Astrocyte (in vitro differentiated cells and primary cell): ENCODE data around the gene C10orf105. TPM values are rescaled to one million over a fixed set of nuclear protein-coding genes. Genes with fewer than 3 reads are reported as not detected.
A peak's percentile ranks its signal among the peaks of the same experiment; 100 is the strongest.

Source experiments
- DNase-seq: peaks from one replicate; pipeline ENCODE4 v3.0.0-alpha.2; 2010; ENCODE audit warnings: low read depth
- FAIRE-seq: peaks from 2 replicates; lab custom pipeline; 2011; peaks lifted over from hg19 to GRCh38; lab: Jason Lieb, UNC
- H2AFZ ChIP-seq: 2 replicates; pipeline ENCODE4 v1.6.0; 2012; ENCODE audit warnings: low read depth, low read length, inconsistent platforms
- H3K27ac ChIP-seq: 2 replicates; pipeline ENCODE4 v1.5.1; 2011; ENCODE audit warnings: low read depth, low read length, inconsistent platforms
- H3K27me3 ChIP-seq: 2 replicates; pipeline ENCODE4 v1.6.0; 2011; ENCODE audit warnings: low read length, inconsistent platforms; ENCODE audit not compliant: insufficient read depth
- H3K36me3 ChIP-seq: 2 replicates; pipeline ENCODE4 v1.5.1; 2011; ENCODE audit warnings: low read length, inconsistent platforms; ENCODE audit not compliant: insufficient read depth
- H3K4me1 ChIP-seq: 2 replicates; pipeline ENCODE4 v1.5.1; 2011; ENCODE audit warnings: low read length, inconsistent platforms; ENCODE audit not compliant: insufficient read depth
- H3K4me2 ChIP-seq: 2 replicates; pipeline ENCODE4 v1.6.0; 2012; ENCODE audit warnings: low read length, inconsistent platforms
- H3K4me3 ChIP-seq: 2 replicates; pipeline ENCODE4 v1.5.1; 2011; ENCODE audit warnings: low read depth, mild to moderate bottlenecking, low read length, inconsistent platforms; ENCODE audit not compliant: insufficient read depth
- H3K79me2 ChIP-seq: 2 replicates; pipeline ENCODE4 v1.6.0; 2012; ENCODE audit warnings: mild to moderate bottlenecking, low read length, inconsistent platforms; ENCODE audit not compliant: insufficient read depth
- H3K9ac ChIP-seq: 2 replicates; pipeline ENCODE4 v1.6.0; 2012; ENCODE audit warnings: mild to moderate bottlenecking, low read length, inconsistent platforms
- H3K9me3 ChIP-seq: 2 replicates; pipeline ENCODE4 v1.5.1; 2012; ENCODE audit warnings: low read depth, mild to moderate bottlenecking, low read length, inconsistent platforms; ENCODE audit not compliant: insufficient read depth
- H4K20me1 ChIP-seq: 2 replicates; pipeline ENCODE4 v1.6.0; 2012; ENCODE audit warnings: low read length, inconsistent platforms; ENCODE audit not compliant: insufficient read depth
- H3K27ac Mint-ChIP-seq: one replicate; pipeline ENCODE4 v1.8.0; 2021; ENCODE audit warnings: mild to moderate bottlenecking, mixed read lengths; ENCODE audit not compliant: unreplicated experiment
- H3K27me3 Mint-ChIP-seq: one replicate; pipeline ENCODE4 v1.8.0; 2021; ENCODE audit warnings: low read depth, mixed read lengths; ENCODE audit not compliant: unreplicated experiment
- H3K36me3 Mint-ChIP-seq: one replicate; pipeline ENCODE4 v1.8.0; 2021; ENCODE audit warnings: low read depth, mixed read lengths; ENCODE audit not compliant: unreplicated experiment
- H3K4me1 Mint-ChIP-seq: one replicate; pipeline ENCODE4 v1.8.0; 2021; ENCODE audit warnings: low read depth, mixed read lengths; ENCODE audit not compliant: unreplicated experiment
- H3K4me3 Mint-ChIP-seq: one replicate; pipeline ENCODE4 v1.8.0; 2021; ENCODE audit warnings: mild to moderate bottlenecking, moderate library complexity, mixed read lengths; ENCODE audit not compliant: unreplicated experiment
- H3K9me3 Mint-ChIP-seq: one replicate; pipeline ENCODE4 v1.8.0; 2021; ENCODE audit warnings: mild to moderate bottlenecking, mixed read lengths; ENCODE audit not compliant: unreplicated experiment
- CTCF ChIP-seq: IDR thresholded peaks from 2 replicates; pipeline ENCODE4 v1.5.1; 2011; ENCODE audit warnings: low read depth, mild to moderate bottlenecking, inconsistent platforms, low read length, moderate library complexity; ENCODE audit not compliant: insufficient read depth
- EZH2 ChIP-seq: IDR thresholded peaks from 2 replicates; pipeline ENCODE4 v1.6.1; 2012; ENCODE audit warnings: mild to moderate bottlenecking, low read length, inconsistent platforms; ENCODE audit not compliant: insufficient read depth
- total RNA-seq: library from RNA; stranded (reverse); gene quantifications from 2 replicates; pipeline ENCODE4 v1.2.1, GENCODE V29; 2021

The C10orf105 gene
- total RNA-seq, 1 donor from 2014 or later, result not detected

- H3K9ac ChIP-seq, result no peak overlapping the region
- Mint-ChIP-seq H3K27me3 (peaks cover 50% of the 10 kb centered on the region), H3K4me1 (peaks cover 4% of the 10 kb centered on the region), H3K9me3 (peaks cover 5% of the 10 kb centered on the region), H3K27ac (no peak overlapping the region), H3K4me3 (no peak overlapping the region), H3K36me3 (no peaks in the 10 kb centered on the region)
- no peaks in the 10 kb centered on the region for H3K79me2 ChIP-seq
- peaks cover 16% of the 10 kb centered on the region for H3K27me3 ChIP-seq
- H3K36me3 ChIP-seq, result no peaks in the 10 kb centered on the region
- FAIRE-seq (no peak), DNase-seq (no peak)
- H3K4me1 ChIP-seq, result peaks cover 3% of the 10 kb centered on the region
- no peak overlapping the region for H3K4me2 ChIP-seq
- H3K4me3 ChIP-seq, result no peak overlapping the region
- H4K20me1 ChIP-seq, result no peaks in the 10 kb centered on the region
- H2AFZ ChIP-seq, result no peak overlapping the region
- no peak for TF ChIP-seq CTCF
- no peak for TF ChIP-seq EZH2
- H3K27ac ChIP-seq, result no peak overlapping the region
- no peaks in the 10 kb centered on the region for H3K9me3 ChIP-seq
These were observed 37.0 kb upstream of the C10orf105 start for GRCh38 chr10:71756311-71757191.

- Histone ChIP-seq H3K4me3 (no peak overlapping the region), H3K36me3 (no peaks in the 10 kb centered on the region), H3K79me2 (no peaks in the 10 kb centered on the region), H3K27me3 (peaks cover 16% of the 10 kb centered on the region), H3K27ac (no peak overlapping the region), H4K20me1 (no peaks in the 10 kb centered on the region), H3K9ac (no peak overlapping the region), H2AFZ (no peak overlapping the region), H3K9me3 (no peaks in the 10 kb centered on the region), H3K4me1 (peaks cover 3% of the 10 kb centered on the region), H3K4me2 (no peak overlapping the region)
- Mint-ChIP-seq H3K27me3 (peaks cover 51% of the 10 kb centered on the region), H3K36me3 (no peaks in the 10 kb centered on the region), H3K4me1 (peaks cover 4% of the 10 kb centered on the region), H3K27ac (peak overlapping the region; percentile 47), H3K9me3 (peaks cover 5% of the 10 kb centered on the region), H3K4me3 (no peak overlapping the region)
- TF ChIP-seq CTCF (no peak), EZH2 (no peak)
- DNase-seq, result no peak
- no peak for FAIRE-seq
These were observed 35.8 kb upstream of the C10orf105 start for GRCh38 chr10:71755179-71755879.
